Measurements from ENCODE around the gene ESF1.

- TF ChIP-seq POLR2A (IDR thresholded peaks at IDR 0.05), result no peak
- no peak for TF ChIP-seq CTCF (IDR thresholded peaks at IDR 0.05)
Observed at GRCh38 chr20:13784271-13784892, 337 bp downstream of the ESF1 start.

Data from esophagus squamous epithelium (tissue), 4 donors.